ENCODE results near the gene KIF26B.
A peak's percentile ranks its signal among the peaks of the same experiment; 100 is the strongest.

The KIF26B gene

GRCh38 chr1:245207801-245208200 lies 53.0 kb downstream of the KIF26B start:
- no peak for TF ChIP-seq ZNF70 (CRISPR knock-in tag; IDR thresholded peaks at IDR 0.05)
- TF ChIP-seq, protein P1, sequence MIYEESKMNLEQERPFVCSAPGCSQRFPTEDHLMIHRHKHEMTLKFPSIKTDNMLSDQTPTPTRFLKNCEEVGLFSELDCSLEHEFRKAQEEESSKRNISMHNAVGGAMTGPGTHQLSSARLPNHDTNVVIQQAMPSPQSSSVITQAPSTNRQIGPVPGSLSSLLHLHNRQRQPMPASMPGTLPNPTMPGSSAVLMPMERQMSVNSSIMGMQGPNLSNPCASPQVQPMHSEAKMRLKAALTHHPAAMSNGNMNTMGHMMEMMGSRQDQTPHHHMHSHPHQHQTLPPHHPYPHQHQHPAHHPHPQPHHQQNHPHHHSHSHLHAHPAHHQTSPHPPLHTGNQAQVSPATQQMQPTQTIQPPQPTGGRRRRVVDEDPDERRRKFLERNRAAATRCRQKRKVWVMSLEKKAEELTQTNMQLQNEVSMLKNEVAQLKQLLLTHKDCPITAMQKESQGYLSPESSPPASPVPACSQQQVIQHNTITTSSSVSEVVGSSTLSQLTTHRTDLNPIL (CRISPR knock-in tag; IDR thresholded peaks at IDR 0.05; ENCODE audit: low read depth) = no peak
- no peak for TF ChIP-seq TCF4 (CRISPR knock-in tag; IDR thresholded peaks at IDR 0.05; ENCODE audit: borderline replicate concordance)
- TF ChIP-seq SNAI2 (CRISPR knock-in tag; IDR thresholded peaks at IDR 0.05) = no peak
- TF ChIP-seq CSDC2 (CRISPR knock-in tag; IDR thresholded peaks at IDR 0.05) = no peak
- TF ChIP-seq, protein P2, sequence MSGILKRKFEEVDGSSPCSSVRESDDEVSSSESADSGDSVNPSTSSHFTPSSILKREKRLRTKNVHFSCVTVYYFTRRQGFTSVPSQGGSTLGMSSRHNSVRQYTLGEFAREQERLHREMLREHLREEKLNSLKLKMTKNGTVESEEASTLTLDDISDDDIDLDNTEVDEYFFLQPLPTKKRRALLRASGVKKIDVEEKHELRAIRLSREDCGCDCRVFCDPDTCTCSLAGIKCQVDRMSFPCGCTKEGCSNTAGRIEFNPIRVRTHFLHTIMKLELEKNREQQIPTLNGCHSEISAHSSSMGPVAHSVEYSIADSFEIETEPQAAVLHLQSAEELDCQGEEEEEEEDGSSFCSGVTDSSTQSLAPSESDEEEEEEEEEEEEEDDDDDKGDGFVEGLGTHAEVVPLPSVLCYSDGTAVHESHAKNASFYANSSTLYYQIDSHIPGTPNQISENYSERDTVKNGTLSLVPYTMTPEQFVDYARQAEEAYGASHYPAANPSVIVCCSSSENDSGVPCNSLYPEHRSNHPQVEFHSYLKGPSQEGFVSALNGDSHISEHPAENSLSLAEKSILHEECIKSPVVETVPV (CRISPR knock-in tag; IDR thresholded peaks at IDR 0.05) = no peak
- no peak for TF ChIP-seq PPARA (CRISPR knock-in tag; IDR thresholded peaks at IDR 0.05; ENCODE audit: borderline replicate concordance)
- TF ChIP-seq ZNF565 (CRISPR knock-in tag; conservative IDR thresholded peaks at IDR 0.05; ENCODE audit: low read depth) = no peak
- no peak for TF ChIP-seq ZNF8 (CRISPR knock-in tag; IDR thresholded peaks at IDR 0.05)
- no peak for ATAC-seq

- TF ChIP-seq ZC3H10 (CRISPR knock-in tag; IDR thresholded peaks at IDR 0.05) = no peak
- TF ChIP-seq GLIS3 (CRISPR knock-in tag; IDR thresholded peaks at IDR 0.05) = no peak
- ATAC-seq = peak; percentile 43
Measured at GRCh38 chr1:245209658-245210435, 55.1 kb downstream of the KIF26B start.

DNA sequence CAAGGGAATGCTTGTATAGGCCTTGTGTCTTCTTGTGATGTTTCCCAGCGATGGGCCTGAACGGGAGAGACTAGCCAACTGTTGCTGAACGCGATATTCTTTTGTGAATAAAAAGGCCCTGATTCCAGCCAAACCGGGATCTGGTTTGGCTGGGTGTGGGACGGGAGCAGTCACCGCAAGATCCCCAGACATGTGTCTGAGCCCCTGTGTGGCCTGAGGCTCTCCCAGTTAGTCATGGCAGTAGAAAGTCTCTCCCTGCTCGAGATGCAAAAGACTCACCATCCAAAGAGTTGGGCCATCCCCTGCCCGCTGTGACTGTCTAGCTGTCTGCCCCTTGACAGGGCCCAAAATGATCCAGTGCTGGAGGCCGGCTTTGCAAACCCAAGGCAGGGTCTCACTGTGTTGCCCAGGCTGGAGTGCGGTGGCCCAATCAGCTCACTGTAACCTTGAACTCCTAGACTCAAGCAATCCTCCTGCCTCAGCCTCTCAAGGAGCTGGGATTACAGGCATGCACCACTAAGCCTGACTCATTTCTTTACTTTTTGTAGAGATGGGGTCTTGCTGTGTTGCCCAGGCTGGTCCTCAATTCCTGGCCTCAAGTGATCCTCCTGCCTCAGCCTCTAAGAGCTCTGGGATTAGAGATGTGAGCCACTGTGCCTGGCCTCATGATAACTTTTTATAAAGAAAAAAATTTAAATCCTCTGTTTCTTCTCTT lies 56.4 kb downstream of the KIF26B start:
- no peak for ATAC-seq
- TF ChIP-seq TCF4 (CRISPR knock-in tag; IDR thresholded peaks at IDR 0.05; ENCODE audit: borderline replicate concordance) = no peak
- no peak for TF ChIP-seq TOX (CRISPR knock-in tag; IDR thresholded peaks at IDR 0.05; ENCODE audit: borderline replicate concordance)
- no peak for TF ChIP-seq PATZ1 (CRISPR knock-in tag; IDR thresholded peaks at IDR 0.05; ENCODE audit: borderline replicate concordance)
- no peak for TF ChIP-seq ESRRG (CRISPR knock-in tag; IDR thresholded peaks at IDR 0.05)
- no peak for TF ChIP-seq POU6F1 (CRISPR knock-in tag; IDR thresholded peaks at IDR 0.05; ENCODE audit: borderline replicate concordance, low read depth)
- no peak for TF ChIP-seq ZNF70 (CRISPR knock-in tag; IDR thresholded peaks at IDR 0.05)
- TF ChIP-seq SNAI2 (CRISPR knock-in tag; IDR thresholded peaks at IDR 0.05) = no peak
- TF ChIP-seq, protein P1 (CRISPR knock-in tag; IDR thresholded peaks at IDR 0.05; ENCODE audit: low read depth) = no peak
- no peak for TF ChIP-seq CSDC2 (CRISPR knock-in tag; IDR thresholded peaks at IDR 0.05)
- TF ChIP-seq RARB (CRISPR knock-in tag; IDR thresholded peaks at IDR 0.05) = no peak
- TF ChIP-seq OSR1 (CRISPR knock-in tag; IDR thresholded peaks at IDR 0.05) = no peak
- no peak for TF ChIP-seq GLIS3 (CRISPR knock-in tag; IDR thresholded peaks at IDR 0.05)
- no peak for TF ChIP-seq BACH2 (CRISPR knock-in tag; IDR thresholded peaks at IDR 0.05; ENCODE audit: borderline replicate concordance)
- no peak for TF ChIP-seq ZFP3 (CRISPR knock-in tag; IDR thresholded peaks at IDR 0.05)
- TF ChIP-seq ISL1 (CRISPR knock-in tag; IDR thresholded peaks at IDR 0.05) = no peak

Data from SK-N-SH treated with all-trans-retinoic acid at 6 μM for 48 hours (cell line).